A673 (cell line): Measurements from ENCODE around the gene CD1C. TPM values are rescaled to one million over a fixed set of nuclear protein-coding genes. Genes with fewer than 3 reads are reported as not detected.
A peak's percentile ranks its signal among the peaks of the same experiment; 100 is the strongest.
"Not testable (repeated sequence)": the region's sequence is repeated elsewhere in the genome, so short reads cannot be mapped to it uniquely, and the experiment has no call there.

Source experiments
- BruUV-seq: library from RNA; stranded (reverse); fragments of 400-500 nt; replicated peaks from 2 replicates; lab custom pipeline; 2021; lab: Mats Ljungman, UMichigan
- CTCF ChIA-PET: fragments of 300-600 bp; sonication (Branson Sonifier 250); formaldehyde crosslinking; loops from one replicate; lab custom pipeline; 2022; ENCODE audit warnings: antibody characterized with exemption; lab: Charles Lee
- POLR2A ChIA-PET: fragments of 300-600 bp; sonication (Branson Sonifier 250); formaldehyde crosslinking; loops from one replicate; lab custom pipeline; 2022; ENCODE audit warnings: antibody characterized with exemption; ENCODE audit not compliant: low non-redundant PET; lab: Charles Lee
- DNase-seq: peaks from one replicate; pipeline ENCODE4 v3.0.0-alpha.2; 2015; ENCODE audit warnings: low spot score
- H3K27ac ChIP-seq: fragments of 200-600 bp; sonication (generic); 2 replicates; pipeline ENCODE4 v1.5.1; 2016; ENCODE audit warnings: mixed run types, low read depth, mild to moderate bottlenecking, mixed read lengths, antibody characterized with exemption, low read length; ENCODE audit not compliant: poor library complexity, severe bottlenecking
- H3K27me3 ChIP-seq: fragments of 200-600 bp; sonication (generic); replicated peaks from 2 replicates; pipeline ENCODE4 v1.6.1; 2017; ENCODE audit warnings: mixed run types, low read depth, mild to moderate bottlenecking, mixed read lengths, antibody characterized with exemption, low read length; ENCODE audit not compliant: insufficient read depth, poor library complexity
- H3K36me3 ChIP-seq: fragments of 200-600 bp; sonication (generic); 2 replicates; pipeline ENCODE4 v1.6.1; 2016; ENCODE audit warnings: mixed run types, mild to moderate bottlenecking, mixed read lengths, antibody characterized with exemption, low read length; ENCODE audit not compliant: insufficient read depth, poor library complexity, severe bottlenecking
- H3K4me1 ChIP-seq: fragments of 200-600 bp; sonication (generic); 2 replicates; pipeline ENCODE4 v1.6.1; 2017; ENCODE audit warnings: mixed run types, mild to moderate bottlenecking, mixed read lengths, antibody characterized with exemption, low read length; ENCODE audit not compliant: insufficient read depth, poor library complexity, severe bottlenecking
- H3K4me3 ChIP-seq: fragments of 200-600 bp; sonication (generic); 2 replicates; pipeline ENCODE4 v1.5.1; 2016; ENCODE audit warnings: low read depth, mixed run types, mild to moderate bottlenecking, mixed read lengths, low read length; ENCODE audit not compliant: poor library complexity, severe bottlenecking
- H3K9me3 ChIP-seq: fragments of 200-600 bp; sonication (generic); 2 replicates; pipeline ENCODE4 v1.6.1; 2016; ENCODE audit warnings: mixed run types, low read depth, mild to moderate bottlenecking, mixed read lengths, antibody characterized with exemption, low read length; ENCODE audit not compliant: poor library complexity, severe bottlenecking
- EZH2 ChIP-seq: fragments of 200-600 bp; sonication (generic); IDR thresholded peaks from 2 replicates; pipeline ENCODE4 v1.6.1; 2017; ENCODE audit warnings: borderline replicate concordance, low read depth, mild to moderate bottlenecking, mixed read lengths, antibody characterized with exemption, low read length; ENCODE audit not compliant: poor library complexity, severe bottlenecking
- intact Hi-C: fragments of 100-400 bp; cut with micrococcal nuclease; formaldehyde crosslinking; loops from one replicate; pipeline ENCODE4 v1.10.0; 2022; ENCODE audit not compliant: unreplicated experiment
- total RNA-seq: library from RNA; stranded (reverse); gene quantifications from 2 replicates; pipeline ENCODE4 v1.2.3, GENCODE V29; 2021
- TF ChIP-seq, protein P1 (sequence below): fragments of 300-800, 200-600 bp; sonication (generic); conservative IDR thresholded peaks from 2 replicates; pipeline ENCODE4 v1.5.1; 2017; ENCODE audit warnings: low read depth, mild to moderate bottlenecking, antibody characterized with exemption, low read length, moderate library complexity, mixed read lengths

The CD1C gene
- total RNA-seq, 1 experiment from 2014 or later, result not detected

DNA sequence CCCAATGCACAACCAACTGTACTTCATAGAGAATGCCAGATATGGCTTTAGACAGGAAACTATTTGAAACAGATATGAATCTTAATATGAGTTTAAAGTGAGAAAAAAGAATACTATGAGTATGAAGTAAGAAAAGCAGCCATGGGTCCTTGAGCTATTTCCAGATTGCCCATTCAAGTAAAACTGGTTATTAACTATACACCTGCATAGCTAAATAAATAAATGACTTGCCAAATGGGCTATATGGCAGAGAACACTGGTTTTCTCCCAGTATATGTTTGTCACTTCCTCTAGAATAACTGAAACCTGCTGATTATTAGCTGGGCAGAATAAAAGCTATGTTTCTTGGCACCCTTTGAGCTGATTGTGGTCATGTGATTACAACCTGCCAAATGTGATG is 17.0 kb upstream of the CD1C start:
- no peak for DNase-seq
- POLR2A ChIA-PET, result no interaction called here
- Histone ChIP-seq H3K36me3 (no peaks in the 10 kb centered on the region), H3K4me3 (no peak overlapping the region), H3K27me3 (no peaks in the 10 kb centered on the region), H3K9me3 (no peaks in the 10 kb centered on the region), H3K27ac (no peak overlapping the region), H3K4me1 (no peaks in the 10 kb centered on the region)
- TF ChIP-seq, protein P1, sequence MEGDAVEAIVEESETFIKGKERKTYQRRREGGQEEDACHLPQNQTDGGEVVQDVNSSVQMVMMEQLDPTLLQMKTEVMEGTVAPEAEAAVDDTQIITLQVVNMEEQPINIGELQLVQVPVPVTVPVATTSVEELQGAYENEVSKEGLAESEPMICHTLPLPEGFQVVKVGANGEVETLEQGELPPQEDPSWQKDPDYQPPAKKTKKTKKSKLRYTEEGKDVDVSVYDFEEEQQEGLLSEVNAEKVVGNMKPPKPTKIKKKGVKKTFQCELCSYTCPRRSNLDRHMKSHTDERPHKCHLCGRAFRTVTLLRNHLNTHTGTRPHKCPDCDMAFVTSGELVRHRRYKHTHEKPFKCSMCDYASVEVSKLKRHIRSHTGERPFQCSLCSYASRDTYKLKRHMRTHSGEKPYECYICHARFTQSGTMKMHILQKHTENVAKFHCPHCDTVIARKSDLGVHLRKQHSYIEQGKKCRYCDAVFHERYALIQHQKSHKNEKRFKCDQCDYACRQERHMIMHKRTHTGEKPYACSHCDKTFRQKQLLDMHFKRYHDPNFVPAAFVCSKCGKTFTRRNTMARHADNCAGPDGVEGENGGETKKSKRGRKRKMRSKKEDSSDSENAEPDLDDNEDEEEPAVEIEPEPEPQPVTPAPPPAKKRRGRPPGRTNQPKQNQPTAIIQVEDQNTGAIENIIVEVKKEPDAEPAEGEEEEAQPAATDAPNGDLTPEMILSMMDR, result no peak
- no peak for TF ChIP-seq EZH2
- intact Hi-C loops, result no loop called here
- BruUV-seq, result no TSS peak
- CTCF ChIA-PET, result no interaction called here

DNA sequence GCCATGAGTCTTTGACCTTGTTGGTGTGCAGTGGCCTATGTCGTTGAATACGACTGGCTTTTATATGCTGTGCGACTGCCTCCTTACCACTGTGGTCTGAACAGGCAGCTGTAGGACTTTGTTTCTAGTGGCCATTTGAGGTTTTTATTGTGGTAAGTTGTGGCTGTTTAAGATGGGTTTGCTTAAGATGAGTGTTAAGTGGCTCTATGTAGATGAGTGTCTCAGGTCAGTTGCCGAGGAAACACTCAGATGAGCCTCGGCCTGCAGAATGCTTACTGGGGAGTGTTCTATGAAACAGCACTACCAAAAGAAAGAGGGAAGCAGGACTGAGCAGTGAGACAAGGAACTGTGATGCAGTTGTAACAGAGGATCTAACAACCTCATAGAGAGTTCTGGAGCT is 14.9 kb upstream of the CD1C start:
- intact Hi-C loops, result no loop called here
- no peaks in the 10 kb centered on the region for H3K9me3 ChIP-seq
- H3K27ac ChIP-seq, result no peak overlapping the region
- ChIA-PET CTCF (no interaction called here), POLR2A (no interaction called here)
- no peak overlapping the region for H3K4me3 ChIP-seq
- H3K27me3 ChIP-seq, result no peaks in the 10 kb centered on the region
- no peaks in the 10 kb centered on the region for H3K4me1 ChIP-seq
- no TSS peak for BruUV-seq
- H3K36me3 ChIP-seq, result no peaks in the 10 kb centered on the region
- TF ChIP-seq EZH2, result no peak
- TF ChIP-seq, protein P1, result no peak
- no peak for DNase-seq

DNA sequence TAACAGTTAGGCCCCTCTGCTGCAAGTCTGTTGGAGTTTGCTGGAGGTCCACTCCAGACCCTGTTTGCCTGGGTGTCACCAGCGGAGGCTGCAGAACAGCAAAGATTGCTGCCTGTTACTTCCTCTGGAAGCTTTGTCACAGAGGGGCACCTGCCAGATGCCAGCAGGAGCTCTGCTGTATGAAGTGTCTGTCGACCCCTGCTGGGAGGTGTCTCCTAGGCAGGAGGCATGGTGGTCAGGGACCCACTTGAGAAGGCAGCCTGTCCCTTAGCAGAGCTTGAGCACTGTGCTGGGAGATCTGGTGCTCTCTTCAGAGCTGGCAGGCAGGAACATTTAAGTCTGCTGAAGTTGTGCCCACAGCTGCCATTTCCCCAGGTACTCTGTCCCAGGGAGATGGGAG is 7.3 kb upstream of the CD1C start:
- H3K4me1 ChIP-seq, H3K36me3 ChIP-seq, H3K9me3 ChIP-seq, CTCF ChIA-PET, BruUV-seq, H3K27ac ChIP-seq, POLR2A ChIA-PET, H3K4me3 ChIP-seq, DNase-seq, intact Hi-C loops: not testable (repeated sequence)
- H3K27me3 ChIP-seq, result peaks cover 26% of the 10 kb centered on the region

DNA sequence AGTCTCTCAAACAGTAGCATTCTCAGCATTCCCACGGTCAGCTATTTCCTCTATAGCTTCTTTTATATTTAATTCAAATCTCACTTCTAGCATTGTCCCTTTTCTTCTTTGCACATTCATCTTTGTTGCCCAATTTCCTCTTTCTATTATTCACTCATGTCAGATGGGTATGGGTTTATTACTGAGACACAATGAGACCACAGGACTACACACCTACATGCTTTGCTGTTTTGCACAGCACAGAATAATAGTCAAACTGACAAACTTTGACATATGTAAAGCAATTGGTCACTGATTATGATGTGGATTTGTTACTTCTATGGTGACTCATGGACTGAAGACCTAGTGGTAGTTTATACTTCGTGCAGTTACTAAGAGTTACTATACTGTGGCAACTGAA is 5.8 kb upstream of the CD1C start:
- intact Hi-C loops, result no loop called here
- TF ChIP-seq, protein P1, result no peak
- TF ChIP-seq EZH2, result no peak
- Histone ChIP-seq H3K9me3 (no peaks in the 10 kb centered on the region), H3K27me3 (peaks cover 32% of the 10 kb centered on the region), H3K27ac (no peak overlapping the region), H3K36me3 (no peaks in the 10 kb centered on the region), H3K4me1 (no peaks in the 10 kb centered on the region), H3K4me3 (no peak overlapping the region)
- POLR2A ChIA-PET, result no interaction called here
- BruUV-seq, result no TSS peak
- peak; percentile 3 for DNase-seq
- CTCF ChIA-PET, result no interaction called here
